Nephron progenitor cell (in vitro differentiated cells): ENCODE measurements around the gene PDIA2.

Experiments
- DNase-seq: peaks from one replicate; pipeline ENCODE4 v3.0.0; 2021
- H3K27ac Mint-ChIP-seq: 2 replicates; pipeline ENCODE4 v1.8.0; 2021; ENCODE audit warnings: mild to moderate bottlenecking, moderate library complexity, mixed read lengths
- H3K27me3 Mint-ChIP-seq: 2 replicates; pipeline ENCODE4 v1.8.0; 2021; ENCODE audit warnings: mild to moderate bottlenecking, low read depth, mixed read lengths; ENCODE audit not compliant: poor library complexity
- H3K36me3 Mint-ChIP-seq: 2 replicates; pipeline ENCODE4 v1.8.0; 2021; ENCODE audit warnings: low read depth, mixed read lengths
- H3K4me1 Mint-ChIP-seq: 2 replicates; pipeline ENCODE4 v1.8.0; 2021; ENCODE audit warnings: mixed read lengths
- H3K4me3 Mint-ChIP-seq: 2 replicates; pipeline ENCODE4 v1.8.0; 2021; ENCODE audit warnings: mild to moderate bottlenecking, moderate library complexity, mixed read lengths
- H3K9me3 Mint-ChIP-seq: 2 replicates; pipeline ENCODE4 v1.8.0; 2021; ENCODE audit warnings: mild to moderate bottlenecking, moderate library complexity, mixed read lengths
- TF ChIP-seq, protein P1 (sequence below): fragments of 200-600 bp; sonication (generic); IDR thresholded peaks from 2 replicates; pipeline ENCODE4 v1.5.0; 2021; ENCODE audit warnings: antibody characterized with exemption

The PDIA2 gene, protein sequence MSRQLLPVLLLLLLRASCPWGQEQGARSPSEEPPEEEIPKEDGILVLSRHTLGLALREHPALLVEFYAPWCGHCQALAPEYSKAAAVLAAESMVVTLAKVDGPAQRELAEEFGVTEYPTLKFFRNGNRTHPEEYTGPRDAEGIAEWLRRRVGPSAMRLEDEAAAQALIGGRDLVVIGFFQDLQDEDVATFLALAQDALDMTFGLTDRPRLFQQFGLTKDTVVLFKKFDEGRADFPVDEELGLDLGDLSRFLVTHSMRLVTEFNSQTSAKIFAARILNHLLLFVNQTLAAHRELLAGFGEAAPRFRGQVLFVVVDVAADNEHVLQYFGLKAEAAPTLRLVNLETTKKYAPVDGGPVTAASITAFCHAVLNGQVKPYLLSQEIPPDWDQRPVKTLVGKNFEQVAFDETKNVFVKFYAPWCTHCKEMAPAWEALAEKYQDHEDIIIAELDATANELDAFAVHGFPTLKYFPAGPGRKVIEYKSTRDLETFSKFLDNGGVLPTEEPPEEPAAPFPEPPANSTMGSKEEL

DNA sequence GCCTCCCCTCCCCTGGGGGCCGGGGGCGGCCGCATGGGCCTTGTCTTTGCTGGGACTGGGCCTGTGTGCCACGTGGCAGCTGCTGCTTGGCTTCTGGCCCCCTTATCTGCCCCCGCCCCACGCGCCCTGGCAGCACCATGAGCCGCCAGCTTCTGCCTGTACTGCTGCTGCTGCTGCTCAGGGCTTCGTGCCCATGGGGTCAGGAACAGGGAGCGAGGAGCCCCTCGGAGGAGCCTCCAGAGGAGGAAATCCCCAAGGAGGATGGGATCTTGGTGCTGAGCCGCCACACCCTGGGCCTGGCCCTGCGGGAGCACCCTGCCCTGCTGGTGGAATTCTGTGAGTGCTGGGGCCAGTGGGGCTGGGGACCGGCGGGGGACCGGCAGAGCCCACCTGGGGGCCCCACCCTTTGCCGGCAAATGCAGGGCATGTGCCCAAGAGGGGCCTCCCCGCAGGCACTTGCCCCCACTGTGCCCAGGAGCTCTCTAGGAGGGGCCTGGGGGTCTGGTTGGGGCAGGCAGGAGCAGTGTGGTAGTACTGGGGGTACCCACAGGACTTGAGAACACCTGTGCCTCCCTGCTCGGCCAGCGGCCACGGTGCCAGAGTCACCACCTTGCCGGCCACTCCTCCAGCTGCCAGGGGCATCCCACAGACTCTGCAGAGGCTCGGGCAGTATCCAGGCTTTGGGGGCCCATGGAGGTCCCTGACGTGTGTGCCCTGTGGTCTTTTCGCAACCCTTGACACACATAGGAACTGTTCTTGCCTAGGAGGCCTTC is at the start of gene PDIA2:
Gene PDIA2, plus strand, starts transcription at position 132 of the 773 bp plus-strand sequence. Its CDS starts 6 bp downstream, at position 138.
- Mint-ChIP-seq H3K9me3 (peaks cover 8% of the 10 kb centered on the region), H3K4me3 (no peak within 1 kb of the TSS), H3K27ac (no peak within 1 kb of the TSS), H3K27me3 (peaks cover 37% of the 10 kb centered on the region), H3K36me3 (peaks cover 23% of the 10 kb centered on the region), H3K4me1 (no peaks in the 10 kb centered on the region)
- DNase-seq = no peak
- TF ChIP-seq, protein P1, sequence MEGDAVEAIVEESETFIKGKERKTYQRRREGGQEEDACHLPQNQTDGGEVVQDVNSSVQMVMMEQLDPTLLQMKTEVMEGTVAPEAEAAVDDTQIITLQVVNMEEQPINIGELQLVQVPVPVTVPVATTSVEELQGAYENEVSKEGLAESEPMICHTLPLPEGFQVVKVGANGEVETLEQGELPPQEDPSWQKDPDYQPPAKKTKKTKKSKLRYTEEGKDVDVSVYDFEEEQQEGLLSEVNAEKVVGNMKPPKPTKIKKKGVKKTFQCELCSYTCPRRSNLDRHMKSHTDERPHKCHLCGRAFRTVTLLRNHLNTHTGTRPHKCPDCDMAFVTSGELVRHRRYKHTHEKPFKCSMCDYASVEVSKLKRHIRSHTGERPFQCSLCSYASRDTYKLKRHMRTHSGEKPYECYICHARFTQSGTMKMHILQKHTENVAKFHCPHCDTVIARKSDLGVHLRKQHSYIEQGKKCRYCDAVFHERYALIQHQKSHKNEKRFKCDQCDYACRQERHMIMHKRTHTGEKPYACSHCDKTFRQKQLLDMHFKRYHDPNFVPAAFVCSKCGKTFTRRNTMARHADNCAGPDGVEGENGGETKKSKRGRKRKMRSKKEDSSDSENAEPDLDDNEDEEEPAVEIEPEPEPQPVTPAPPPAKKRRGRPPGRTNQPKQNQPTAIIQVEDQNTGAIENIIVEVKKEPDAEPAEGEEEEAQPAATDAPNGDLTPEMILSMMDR = no peak

DNA sequence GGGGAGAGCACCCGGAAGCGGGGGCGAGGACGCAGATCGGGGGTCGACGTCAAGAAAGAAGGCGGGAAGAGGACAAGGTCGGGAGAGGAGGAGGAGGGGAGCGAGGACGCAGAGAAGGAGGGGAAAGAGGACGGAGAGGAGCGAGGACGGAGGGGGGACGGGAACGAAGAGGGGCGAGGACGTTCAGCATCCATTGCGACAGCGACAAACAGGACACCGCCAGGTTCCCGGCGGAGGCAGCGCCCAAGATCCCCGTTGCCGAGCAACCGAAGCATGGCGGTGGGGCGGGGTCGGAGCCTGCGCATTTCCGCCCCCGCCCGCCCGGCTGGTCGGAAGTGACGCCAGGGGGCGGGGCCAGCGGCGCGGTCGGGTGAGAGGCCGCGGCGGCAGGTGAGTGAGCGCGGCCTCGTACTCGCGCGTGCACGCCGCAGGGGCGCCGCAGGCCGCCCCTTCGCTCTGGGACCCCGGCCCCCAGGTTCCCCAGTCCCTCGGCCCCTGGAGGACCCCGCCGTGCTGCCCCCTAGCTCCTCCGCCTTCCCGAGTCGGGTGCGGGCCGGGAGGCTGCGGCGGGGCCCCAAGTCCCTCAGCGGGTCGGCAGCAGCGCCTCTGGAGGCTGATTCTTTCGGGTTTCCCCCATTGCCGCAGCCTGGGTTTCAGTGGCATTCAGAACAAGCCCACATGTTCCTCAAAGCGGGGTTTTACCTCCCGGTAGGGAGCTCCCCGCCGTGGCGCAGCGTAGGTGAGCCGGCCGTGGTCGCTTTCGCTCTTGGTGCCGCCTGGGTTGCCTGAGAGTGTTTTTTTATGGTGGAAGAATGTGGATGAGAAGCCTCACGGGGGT is 48.3 kb upstream of the PDIA2 start, which contains the start of gene FAM234A:
Gene FAM234A, plus strand, starts transcription at position 354 of the 838 bp plus-strand sequence. CDS start 19,593 bp downstream, outside the sequence.
- DNase-seq = peak; percentile 97
- Mint-ChIP-seq H3K4me1 (peaks cover 27% of the 10 kb centered on the region), H3K36me3 (peaks cover 14% of the 10 kb centered on the region), H3K4me3 (peak within 1 kb of the TSS; percentile 94), H3K27ac (peak within 1 kb of the TSS; percentile 100), H3K9me3 (peaks cover 6% of the 10 kb centered on the region), H3K27me3 (no peaks in the 10 kb centered on the region)
- TF ChIP-seq, protein P1 = no peak

- Mint-ChIP-seq H3K4me3 (no peak overlapping the region), H3K27me3 (no peaks in the 10 kb centered on the region), H3K27ac (peak overlapping the region; percentile 60), H3K36me3 (peaks cover 31% of the 10 kb centered on the region), H3K4me1 (peaks cover 19% of the 10 kb centered on the region), H3K9me3 (peaks cover 6% of the 10 kb centered on the region)
- TF ChIP-seq, protein P1 = no peak
- DNase-seq = no peak
Measured at GRCh38 chr16:239948-240277, 43.1 kb upstream of the PDIA2 start.

DNA sequence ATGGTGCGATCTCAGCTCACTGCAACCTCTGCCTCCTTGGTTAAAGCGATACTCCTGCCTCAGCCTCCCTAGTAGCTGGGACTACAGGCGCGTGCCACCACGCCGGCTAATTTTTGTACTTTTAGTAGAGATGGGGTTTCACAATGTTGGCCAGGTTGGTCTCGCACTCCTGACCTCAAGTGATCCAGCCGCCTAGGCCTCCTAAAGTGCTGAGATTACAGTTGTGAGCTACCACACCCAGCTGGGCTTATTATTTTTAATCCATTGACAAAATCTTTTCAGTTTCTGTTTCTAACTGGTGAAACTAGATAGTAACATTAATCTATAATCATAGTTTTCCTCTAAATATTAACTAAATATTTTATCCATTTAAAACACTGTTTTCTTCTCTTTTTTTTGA is 42.4 kb upstream of the PDIA2 start:
- TF ChIP-seq, protein P1 = no peak
- H3K4me3 Mint-ChIP-seq = no peak overlapping the region
- H3K27me3 Mint-ChIP-seq = peaks cover 3% of the 10 kb centered on the region
- H3K4me1 Mint-ChIP-seq = peaks cover 13% of the 10 kb centered on the region
- peaks cover 34% of the 10 kb centered on the region for H3K36me3 Mint-ChIP-seq
- no peak overlapping the region for H3K27ac Mint-ChIP-seq
- DNase-seq = no peak
- H3K9me3 Mint-ChIP-seq = peaks cover 4% of the 10 kb centered on the region

DNA sequence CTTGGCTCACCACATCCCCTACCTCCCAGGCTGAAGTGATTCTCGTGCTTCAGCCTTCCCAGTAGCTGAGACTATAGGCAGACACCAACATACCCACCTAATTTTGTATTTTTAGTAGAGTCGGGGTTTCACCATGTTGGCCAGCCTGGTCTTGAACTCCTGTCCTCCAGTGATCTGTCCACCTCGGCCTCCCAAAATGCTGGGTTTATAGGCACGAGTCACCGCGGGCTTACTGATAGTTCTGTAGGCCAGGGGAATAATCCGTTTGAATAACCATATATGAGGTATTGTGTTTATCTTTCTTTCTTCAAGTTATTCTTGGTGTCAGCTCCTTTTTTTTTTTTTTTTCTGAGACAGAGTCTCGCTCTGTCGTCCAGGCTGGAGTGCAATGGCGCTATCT is 40.7 kb upstream of the PDIA2 start:
- no peak for DNase-seq
- Mint-ChIP-seq H3K27me3 (peaks cover 3% of the 10 kb centered on the region), H3K9me3 (peaks cover under 1% of the 10 kb centered on the region), H3K4me3 (no peak overlapping the region), H3K4me1 (peaks cover 8% of the 10 kb centered on the region), H3K27ac (no peak overlapping the region), H3K36me3 (peaks cover 28% of the 10 kb centered on the region)
- TF ChIP-seq, protein P1 = no peak
